Activated CD4-positive, CD25-positive, alpha-beta regulatory T cell treated with anti-CD3 and anti-CD28 coated beads, Interleukin-2, amount 50 U/mL, for 24 hours (primary cell): ENCODE results near the gene ARAP3.

Experiments
- ATAC-seq, 2 donors: fragments of 150-1000 bp; cut with Tn5 transposase; one replicate each; pipeline ENCODE4 v1.10.0; 2021; ENCODE audit warnings: mild to moderate bottlenecking in 1 of 2, moderate library complexity in 1 of 2

The ARAP3 gene

GRCh38 chr5:141701360-141702119, 19.5 kb upstream of the ARAP3 start:
- ATAC-seq = peak; percentile 6 to 27

- ATAC-seq = no peak
These were observed 15.6 kb upstream of the ARAP3 start for GRCh38 chr5:141697586-141697985.

- ATAC-seq = no peak
These were observed 14.4 kb upstream of the ARAP3 start for GRCh38 chr5:141696431-141696830.

- ATAC-seq = no peak
These were observed 13.7 kb upstream of the ARAP3 start for GRCh38 chr5:141695627-141696215.

DNA sequence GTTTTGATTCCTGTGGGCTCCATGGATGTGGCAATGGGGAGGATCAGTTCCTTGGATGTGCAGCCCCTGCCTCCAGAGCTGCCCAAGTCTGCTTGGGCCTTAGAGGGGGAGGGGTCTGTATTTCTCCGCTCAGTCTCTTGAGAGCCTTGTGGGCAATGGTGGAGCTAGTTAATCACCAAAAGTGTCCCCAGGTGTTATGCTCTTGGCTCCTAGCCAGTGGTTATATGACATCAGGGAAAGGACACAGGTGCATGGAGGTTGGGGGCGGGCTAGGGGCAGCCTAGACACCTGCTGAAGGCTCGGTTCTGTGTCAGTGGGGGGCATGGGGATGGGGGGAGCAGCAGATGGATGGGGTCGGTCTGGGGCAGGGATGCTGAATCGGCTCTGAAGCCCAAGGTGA, 12.4 kb upstream of the ARAP3 start:
- no peak for ATAC-seq

DNA sequence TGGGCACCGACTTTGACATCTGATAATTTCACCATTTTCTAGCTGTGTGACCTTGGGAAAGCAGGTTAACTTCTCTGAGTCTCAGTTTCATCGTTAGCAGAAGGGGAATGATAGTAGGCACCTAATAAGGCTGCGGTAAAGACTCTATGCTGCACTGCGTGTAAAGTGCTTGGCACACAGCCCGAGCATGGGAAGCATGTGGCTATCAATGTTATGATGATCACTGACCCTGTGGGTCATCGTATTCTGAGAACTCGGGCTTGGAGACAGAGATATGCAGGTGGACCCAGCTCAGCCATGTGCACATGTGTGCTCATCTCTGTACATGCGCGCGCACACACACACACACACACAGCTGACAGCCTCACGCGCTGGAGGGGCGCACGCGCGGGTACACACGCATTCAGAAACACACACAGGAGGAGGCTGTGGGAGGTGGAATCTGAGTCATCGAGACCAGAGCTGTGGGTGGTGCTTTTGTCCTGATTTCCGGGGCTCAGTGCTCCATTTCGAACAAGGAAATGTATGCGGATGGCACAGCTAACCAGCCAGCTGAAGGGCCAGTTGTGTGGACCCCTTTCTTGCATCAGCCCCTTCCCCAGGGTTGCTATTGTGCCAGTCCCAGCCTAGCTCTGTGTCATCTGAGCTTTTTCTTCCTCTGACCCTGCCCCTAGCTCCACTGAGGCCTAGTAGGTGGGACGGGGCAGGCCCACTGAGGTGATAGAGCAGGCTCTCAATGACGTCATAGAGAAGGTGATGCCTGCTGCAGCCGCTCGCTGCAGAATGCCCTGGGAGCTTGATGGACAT, 11.1 kb upstream of the ARAP3 start:
- peak; percentile 93 to 95 for ATAC-seq

DNA sequence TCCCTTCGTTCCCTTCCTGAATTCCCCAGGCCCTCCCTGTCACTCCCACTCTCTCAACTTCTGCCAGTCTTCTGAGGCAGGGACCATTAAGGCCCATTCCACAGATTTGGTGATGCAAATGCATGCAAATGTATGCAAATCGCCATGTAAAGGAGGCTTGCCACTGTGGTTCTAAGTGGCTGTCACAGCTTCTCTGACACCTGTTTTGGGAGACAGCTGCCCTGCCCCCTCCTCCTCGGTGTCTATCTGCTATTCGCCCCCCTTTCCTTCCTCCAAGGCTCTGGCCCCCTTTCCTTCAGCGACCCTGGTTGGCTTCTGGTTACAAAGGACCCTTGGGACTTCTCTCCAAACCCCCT, 10.5 kb upstream of the ARAP3 start:
- ATAC-seq = no peak

DNA sequence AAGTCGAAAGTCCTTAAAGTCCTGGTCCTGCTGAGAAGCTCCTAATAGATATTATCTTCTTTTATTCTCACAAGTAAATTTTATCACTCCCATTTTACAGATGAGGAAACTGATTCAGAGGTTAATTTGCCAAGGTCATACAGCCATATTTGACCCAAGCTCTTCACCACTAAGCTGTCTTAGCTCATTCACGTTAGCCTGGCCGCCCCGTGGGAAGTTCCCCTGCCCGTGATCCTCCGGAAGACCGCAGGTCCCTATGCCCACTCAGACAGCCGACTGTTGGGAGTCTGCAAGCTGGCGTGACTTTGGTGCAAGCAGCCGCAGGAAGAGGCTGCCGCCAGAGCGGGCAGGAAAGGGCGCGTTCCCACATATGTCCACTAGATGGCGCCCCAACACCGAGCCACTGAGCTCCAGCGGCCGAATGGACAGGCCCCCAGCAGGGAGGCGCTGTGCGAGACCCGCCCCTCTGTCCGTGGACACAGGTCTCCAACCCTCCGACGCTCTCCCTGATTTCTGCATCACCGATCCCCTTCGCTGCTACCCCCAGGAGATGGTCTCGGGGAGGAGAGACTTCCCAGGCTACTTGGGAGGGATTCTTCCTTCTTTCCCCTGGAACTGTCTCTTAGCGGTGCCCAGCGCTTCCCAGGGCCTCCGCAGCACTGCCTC, 10.0 kb upstream of the ARAP3 start:
- peak; percentile 55 to 58 for ATAC-seq

- no peak for ATAC-seq
These were observed 9.3 kb upstream of the ARAP3 start for GRCh38 chr5:141691286-141691866.

GRCh38 chr5:141686648-141687416, 4.8 kb upstream of the ARAP3 start:
- no peak for ATAC-seq

GRCh38 chr5:141685591-141685990, 3.6 kb upstream of the ARAP3 start:
- no peak for ATAC-seq

DNA sequence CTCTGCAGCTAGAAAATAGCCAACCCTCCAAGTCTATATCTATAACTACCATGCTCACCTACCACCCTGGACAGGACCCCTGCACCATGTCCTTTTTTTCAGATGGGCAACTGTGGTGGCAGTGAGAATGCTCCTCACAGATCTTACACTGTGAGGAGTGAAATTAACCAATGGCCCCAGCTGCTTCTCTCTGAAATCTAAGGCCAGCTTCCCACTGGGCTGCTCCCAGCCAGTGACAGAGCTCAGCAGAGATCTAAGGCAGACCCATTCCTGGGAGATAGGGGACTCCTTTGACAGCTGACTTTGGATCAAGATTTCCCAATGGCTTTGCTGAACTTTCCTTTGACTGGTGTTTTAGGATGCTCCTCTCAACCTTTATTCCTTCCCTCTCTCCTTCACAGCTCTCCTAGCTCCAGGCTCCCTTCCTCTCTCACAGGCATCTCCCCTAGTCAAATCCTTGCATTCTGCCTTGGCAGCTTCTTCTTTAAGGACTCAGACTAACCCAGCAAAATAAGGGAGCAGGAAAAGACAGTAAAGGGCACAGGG, 1.6 kb upstream of the ARAP3 start:
- ATAC-seq = no peak

GRCh38 chr5:141681295-141681694, 735 bp downstream of the ARAP3 start:
- ATAC-seq = no peak

DNA sequence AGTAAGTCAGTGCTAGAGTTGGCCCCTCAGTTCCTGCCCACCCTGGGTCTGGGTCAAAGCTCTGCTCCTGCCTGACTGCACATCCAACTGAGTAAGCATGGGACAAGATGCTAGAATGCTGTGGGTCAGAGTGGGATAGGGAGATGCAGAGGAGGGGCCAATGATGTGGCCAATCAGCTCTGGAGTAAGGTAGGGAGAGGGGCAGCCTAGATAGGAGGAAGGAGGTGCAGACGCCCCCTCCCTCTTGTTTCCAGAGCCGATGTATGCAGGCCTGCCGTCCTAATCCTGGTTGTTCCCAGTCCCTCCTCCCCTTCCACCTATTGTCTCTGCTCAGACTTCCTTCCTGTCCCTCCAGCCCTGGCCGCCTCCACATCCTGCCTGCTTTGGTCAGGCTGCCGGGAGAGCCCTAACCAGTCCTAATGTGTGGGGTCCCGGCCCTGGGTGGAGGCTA, 1.3 kb downstream of the ARAP3 start:
- no peak for ATAC-seq

- no peak for ATAC-seq
These were observed 1.9 kb downstream of the ARAP3 start for GRCh38 chr5:141680178-141680577.

DNA sequence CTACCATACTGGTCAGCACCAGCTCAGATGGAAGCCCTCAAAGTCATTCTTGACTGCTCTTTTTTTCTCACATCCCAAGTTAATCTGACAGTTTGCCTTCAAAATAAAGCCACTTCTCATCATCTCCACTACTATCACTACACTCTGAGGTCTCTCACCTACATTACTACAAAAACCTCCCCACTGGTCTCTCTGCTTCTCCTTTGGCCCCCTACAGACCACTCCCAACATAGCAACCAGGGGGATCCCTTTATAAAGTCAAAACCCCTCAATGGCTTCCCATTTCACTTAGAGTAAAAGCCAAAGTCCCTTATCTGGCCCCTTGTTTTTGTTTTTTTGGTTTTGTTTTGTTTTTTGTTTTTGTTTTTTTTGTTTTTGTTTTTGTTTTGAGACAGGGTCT, 4.6 kb downstream of the ARAP3 start:
- no peak for ATAC-seq

DNA sequence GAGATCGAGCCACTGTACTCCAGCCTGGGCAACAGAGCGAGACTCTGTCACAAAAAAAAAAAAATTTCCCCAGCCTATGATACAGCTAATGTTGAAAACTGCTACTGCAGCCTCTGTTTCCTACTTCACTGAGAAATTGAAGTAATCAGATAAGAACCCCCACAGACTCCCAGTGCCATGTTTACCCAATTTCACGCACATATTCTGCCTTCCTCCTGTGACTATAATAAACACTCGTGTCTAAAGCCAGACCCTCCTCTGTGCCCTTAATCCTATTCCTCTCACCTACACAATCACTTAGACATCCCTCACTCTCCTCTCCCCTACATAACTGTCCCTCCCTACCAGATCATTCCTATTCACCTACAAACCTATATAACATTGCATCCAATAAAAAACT, 6.4 kb downstream of the ARAP3 start:
- ATAC-seq = no peak

DNA sequence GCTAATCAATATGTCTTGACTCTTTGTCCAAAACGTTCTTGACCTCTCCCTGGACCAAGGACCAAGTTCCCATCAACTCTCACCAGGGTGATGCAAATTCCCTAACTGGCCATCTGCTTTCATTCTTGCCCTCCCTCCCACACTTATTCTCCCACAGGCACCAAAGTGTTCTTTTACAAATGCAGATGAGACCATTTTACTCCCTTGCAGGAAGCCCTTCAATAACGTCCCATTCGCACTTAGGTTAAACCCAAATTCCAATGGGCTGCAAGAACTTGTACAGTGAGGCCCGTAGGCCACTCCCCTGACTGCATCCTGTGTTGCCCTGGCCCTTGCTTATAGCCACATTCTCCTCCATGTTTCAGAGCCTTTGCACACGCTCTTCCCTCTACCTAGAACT, 7.3 kb downstream of the ARAP3 start:
- ATAC-seq = no peak

- ATAC-seq = no peak
These were observed 8.9 kb downstream of the ARAP3 start for GRCh38 chr5:141672841-141673813.

DNA sequence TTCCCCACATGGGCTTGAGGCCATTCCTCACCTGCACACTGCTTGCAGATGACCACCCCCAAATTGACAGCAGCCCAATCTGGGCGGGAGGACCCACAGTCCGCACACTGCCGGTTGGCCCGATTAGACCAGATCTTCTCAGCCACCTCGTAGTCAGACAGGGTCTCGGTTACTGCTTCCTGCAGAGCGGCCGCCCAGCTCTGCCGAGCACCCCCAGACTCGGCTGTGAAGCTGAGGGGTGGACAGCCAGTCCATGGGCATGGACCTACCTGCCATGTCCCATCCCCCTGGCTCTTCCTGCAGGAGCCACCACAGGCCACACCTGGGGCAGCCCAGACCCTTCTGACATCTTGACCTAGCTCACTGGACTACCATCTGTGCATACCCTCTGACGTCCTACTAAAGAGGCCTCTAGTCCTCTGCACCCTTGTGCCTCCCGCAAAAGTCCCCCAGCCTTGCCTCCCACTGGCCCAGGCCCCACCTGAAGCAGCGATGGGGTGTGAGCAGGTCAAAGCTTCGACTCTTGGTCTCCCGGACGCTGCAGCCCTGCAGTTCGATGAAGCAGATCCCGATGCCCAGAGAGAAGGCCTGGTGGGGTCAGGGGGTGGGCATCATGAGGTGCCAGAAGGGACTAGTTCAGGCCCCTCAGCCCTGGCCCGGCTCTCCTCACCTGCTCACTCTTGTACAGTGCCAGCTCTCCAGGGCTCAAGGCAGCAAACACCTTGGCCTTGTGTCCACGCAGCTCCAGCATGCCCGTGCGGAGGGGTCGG, 9.8 kb downstream of the ARAP3 start:
- ATAC-seq = no peak
